Caco-2 (cell line): ENCODE results near the gene ZNF646. TPM values are rescaled to one million over a fixed set of nuclear protein-coding genes. Genes with fewer than 3 reads are reported as not detected.

Source experiments
- Bru-seq: library from RNA; stranded (reverse); fragments of 400-500 nt; gene quantifications from one replicate; lab custom pipeline; 2021; lab: Mats Ljungman, UMichigan
- BruChase-seq, 2 experiments: library from RNA; stranded (reverse); fragments of 400-500 nt; gene quantifications; one replicate each; lab custom pipeline; 2021; lab: Mats Ljungman, UMichigan
- BruUV-seq: library from RNA; stranded (reverse); fragments of 400-500 nt; replicated peaks from 2 replicates; lab custom pipeline; 2021; lab: Mats Ljungman, UMichigan
- CTCF ChIA-PET: fragments of 300-600 bp; sonication (Branson Sonifier 250); formaldehyde crosslinking; loops from one replicate; lab custom pipeline; 2022; ENCODE audit warnings: antibody characterized with exemption; lab: Charles Lee
- POLR2A ChIA-PET: fragments of 300-600 bp; sonication (Branson Sonifier 250); formaldehyde crosslinking; loops from one replicate; lab custom pipeline; 2022; ENCODE audit warnings: antibody characterized with exemption; lab: Charles Lee
- DNase-seq, 2 experiments: peaks; one replicate each; pipeline versions ENCODE4 v3.0.0 to v3.0.0-alpha.2; 2020 to 2022
- H3K27me3 ChIP-seq: replicated peaks from 2 replicates; pipeline ENCODE4 v1.6.0; 2011; ENCODE audit warnings: low read length; ENCODE audit not compliant: control insufficient read depth, insufficient read depth
- H3K36me3 ChIP-seq: 2 replicates; pipeline ENCODE4 v1.5.1; 2011; ENCODE audit warnings: low read length; ENCODE audit not compliant: control insufficient read depth, insufficient read depth
- H3K4me1 ChIP-seq: fragments of 250-450 bp; sonication (Bioruptor Pico); 2 replicates; pipeline ENCODE4 v1.5.1; 2020; ENCODE audit warnings: mild to moderate bottlenecking
- H3K4me3 ChIP-seq: 2 replicates; pipeline ENCODE4 v1.5.1; 2011; ENCODE audit warnings: low read depth, mild to moderate bottlenecking, control low read depth, low read length
- H3K9me3 ChIP-seq: fragments of 250-450 bp; sonication (Bioruptor Pico); 2 replicates; pipeline ENCODE4 v1.5.1; 2020; ENCODE audit warnings: mild to moderate bottlenecking, moderate library complexity
- H3K27ac Mint-ChIP-seq: one replicate; pipeline ENCODE4 v1.8.0; 2022; ENCODE audit warnings: mixed read lengths; ENCODE audit not compliant: unreplicated experiment
- H3K27me3 Mint-ChIP-seq: one replicate; pipeline ENCODE4 v1.8.0; 2022; ENCODE audit warnings: mixed read lengths; ENCODE audit not compliant: insufficient read depth, unreplicated experiment
- H3K36me3 Mint-ChIP-seq: one replicate; pipeline ENCODE4 v1.8.0; 2022; ENCODE audit warnings: mild to moderate bottlenecking, mixed read lengths; ENCODE audit not compliant: insufficient read depth, unreplicated experiment
- H3K4me1 Mint-ChIP-seq: one replicate; pipeline ENCODE4 v1.8.0; 2022; ENCODE audit warnings: low read depth, mixed read lengths; ENCODE audit not compliant: unreplicated experiment
- H3K4me3 Mint-ChIP-seq: one replicate; pipeline ENCODE4 v1.8.0; 2022; ENCODE audit warnings: mild to moderate bottlenecking, moderate library complexity, mixed read lengths; ENCODE audit not compliant: unreplicated experiment
- H3K9me3 Mint-ChIP-seq: one replicate; pipeline ENCODE4 v1.8.0; 2022; ENCODE audit warnings: mixed read lengths; ENCODE audit not compliant: unreplicated experiment
- CTCF ChIP-seq, 2 experiments: fragments of 200-600 bp in 1 of 2; IDR thresholded peaks; 1 replicate in 1 of 2; 2 replicates in 1 of 2; pipeline versions ENCODE4 v1.5.1 to v1.8.0; 2011 to 2022; ENCODE audit warnings: antibody characterized with exemption in 1 of 2, control low read depth in 1 of 2, inconsistent platforms in 1 of 2, low read depth in 1 of 2, low read length in 1 of 2, mild to moderate bottlenecking in 1 of 2, moderate library complexity in 1 of 2; ENCODE audit not compliant: insufficient read depth in 1 of 2, severe bottlenecking in 1 of 2, unreplicated experiment in 1 of 2
- intact Hi-C: fragments of 100-400 bp; cut with micrococcal nuclease; formaldehyde crosslinking; loops from one replicate; pipeline ENCODE4 v1.10.0; 2022; ENCODE audit not compliant: unreplicated experiment
- long read RNA-seq: library from polyadenylated mRNA; stranded (forward); transcript quantifications from one replicate; pipeline ENCODE4 v2.0.0, GENCODE V29; 2022
- total RNA-seq: library from RNA; stranded (reverse); gene quantifications from 2 replicates; pipeline ENCODE4 v1.2.3, GENCODE V29; 2022

ZNF646 gene
- total RNA-seq: 17.2 and 18.1 TPM in 2 replicates
- percentile 65 among the genes with signal in this experiment for Bru-seq, nascent RNA
- percentile 69 among the genes with signal in this experiment for BruChase-seq, experiment 1, labeled RNA remaining after a 2-hour chase
- percentile 57 among the genes with signal in this experiment for BruChase-seq, experiment 2, labeled RNA remaining after a 6-hour chase
- long read RNA-seq, full-length matches to known transcripts: 5 of 6 reads
- long read RNA-seq, partial matches to known transcripts: 1 of 6 reads
- long read RNA-seq, other reads (novel, unspliced or antisense): 0 of 6 reads

GRCh38 chr16:31073970-31074813, at the start of gene ZNF646, which contains the start of gene ZNF668:
TSS of gene ZNF646 (plus strand) at chr16:31074422. CDS start at chr16:31076325, 1,903 bp downstream.
TSS of gene ZNF668 (minus strand) at chr16:31074240. CDS start at chr16:31064459, 9,781 bp downstream.
- Mint-ChIP-seq H3K4me3 (peak within 1 kb of the TSS; percentile 84), H3K27ac (peak within 1 kb of the TSS; percentile 58), H3K9me3 (no peaks in the 10 kb centered on the region), H3K4me1 (peaks cover 7% of the 10 kb centered on the region), H3K27me3 (no peaks in the 10 kb centered on the region), H3K36me3 (no peaks in the 10 kb centered on the region)
- no TSS peak for BruUV-seq
- TF ChIP-seq CTCF (IDR thresholded peaks at IDR 0.05; ENCODE audit: insufficient read depth in 1 of 2, low read depth in 1 of 2, low read length in 1 of 2, severe bottlenecking in 1 of 2, unreplicated experiment in 1 of 2): no peak
- Histone ChIP-seq H3K27me3 (no peaks in the 10 kb centered on the region), H3K9me3 (no peaks in the 10 kb centered on the region), H3K4me1 (peaks cover 9% of the 10 kb centered on the region; the same call in 1 of the 2 replicates), H3K36me3 (peaks cover 3% of the 10 kb centered on the region), H3K4me3 (peak within 1 kb of the TSS; percentile 79)
- intact Hi-C loops: loop anchor here (1.0 to 2.0 kb wide), 3 partner anchors 40 to 385 kb away; partner anchors contain the start of gene ARMC5
- ChIA-PET POLR2A (interaction anchor here (0.5 to 2.2 kb wide), 10 partner anchors 18 to 799 kb away, joined by 3 to 34 read pairs (median 4); partner anchors contain the start of genes FUS, KAT8, PRSS8 and STX4), CTCF (interaction anchor here (0.8 to 2.0 kb wide), 8 partner anchors 19 to 384 kb away, joined by 3 to 14 read pairs (median 4); partner anchors contain the start of genes HSD3B7 and KAT8)
- peak; percentile 94 to 98 for DNase-seq

DNA sequence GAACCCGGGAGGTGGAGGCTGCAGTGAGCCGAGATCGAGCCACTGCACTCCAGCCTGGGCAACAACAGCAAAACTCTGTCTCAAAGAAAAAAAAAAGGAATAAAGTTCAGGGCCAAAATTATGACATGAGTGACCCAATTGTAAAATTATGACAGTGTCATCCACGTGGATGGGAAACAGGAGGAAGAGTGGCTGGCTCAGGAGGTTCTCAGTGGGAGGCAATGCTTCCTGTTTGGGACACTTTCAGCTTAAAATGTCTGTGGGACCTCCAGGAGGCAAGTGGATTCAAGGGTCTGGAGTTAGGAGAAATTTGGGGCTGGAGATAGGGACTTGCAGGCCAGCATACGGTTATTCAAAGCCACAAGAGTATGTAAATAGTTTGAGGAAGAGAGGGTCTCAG, 48.9 kb upstream of the ZNF646 start:
- Mint-ChIP-seq H3K27ac (no peak overlapping the region), H3K9me3 (no peaks in the 10 kb centered on the region), H3K4me3 (no peak overlapping the region), H3K27me3 (no peaks in the 10 kb centered on the region), H3K36me3 (no peaks in the 10 kb centered on the region), H3K4me1 (peaks cover 13% of the 10 kb centered on the region)
- no peaks in the 10 kb centered on the region for H3K36me3 ChIP-seq
- H3K4me3 ChIP-seq: no peak overlapping the region
- no peak for DNase-seq
- ChIA-PET CTCF (no interaction called here), POLR2A (no interaction called here)
- no TSS peak for BruUV-seq
- no peaks in the 10 kb centered on the region for H3K27me3 ChIP-seq
- no peak for TF ChIP-seq CTCF (IDR thresholded peaks at IDR 0.05; ENCODE audit: insufficient read depth in 1 of 2, low read depth in 1 of 2, low read length in 1 of 2, severe bottlenecking in 1 of 2, unreplicated experiment in 1 of 2)
- intact Hi-C loops: no loop called here
- no peaks in the 10 kb centered on the region for H3K4me1 ChIP-seq
- H3K9me3 ChIP-seq: no peaks in the 10 kb centered on the region

DNA sequence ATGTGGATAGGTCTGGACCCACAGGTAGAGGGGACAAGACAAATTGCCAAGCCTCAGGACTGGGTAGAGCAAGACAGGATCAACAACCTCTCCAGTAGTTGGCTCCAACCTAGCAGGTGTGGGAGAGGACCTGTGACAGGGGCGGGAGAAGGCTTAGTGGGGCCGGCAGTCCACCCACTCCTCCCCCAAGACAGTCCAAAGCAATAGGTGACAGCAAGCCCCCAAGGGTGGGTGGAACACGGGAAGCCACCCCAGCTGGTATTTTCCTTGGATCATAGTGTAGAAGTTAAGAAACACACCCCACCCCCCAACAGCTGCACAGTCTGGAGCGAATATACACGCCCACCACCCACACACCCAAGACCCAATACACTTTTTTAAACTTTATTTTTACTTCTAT, 45.0 kb upstream of the ZNF646 start:
- no peak for DNase-seq

More for the DNA sequence above, 45.0 kb upstream of the ZNF646 start:
- ChIA-PET POLR2A (no interaction called here), CTCF (no interaction called here)
- H3K4me3 ChIP-seq: no peak overlapping the region
- H3K4me1 Mint-ChIP-seq: peaks cover 6% of the 10 kb centered on the region
- no peaks in the 10 kb centered on the region for H3K27me3 ChIP-seq
- intact Hi-C loops: no loop called here
- no peak for TF ChIP-seq CTCF (IDR thresholded peaks at IDR 0.05; ENCODE audit: insufficient read depth in 1 of 2, low read depth in 1 of 2, low read length in 1 of 2, severe bottlenecking in 1 of 2, unreplicated experiment in 1 of 2)
- no peak overlapping the region for H3K4me3 Mint-ChIP-seq
- H3K9me3 ChIP-seq: no peaks in the 10 kb centered on the region
- H3K36me3 ChIP-seq: no peaks in the 10 kb centered on the region
- H3K27me3 Mint-ChIP-seq: no peaks in the 10 kb centered on the region
- H3K36me3 Mint-ChIP-seq: peaks cover 15% of the 10 kb centered on the region
- H3K9me3 Mint-ChIP-seq: no peaks in the 10 kb centered on the region
- no peak overlapping the region for H3K27ac Mint-ChIP-seq
- no peaks in the 10 kb centered on the region for H3K4me1 ChIP-seq
- BruUV-seq: no TSS peak
